Stomach (tissue), 9 donors: ENCODE results near the gene STOML1. TPM values are rescaled to one million over a fixed set of nuclear protein-coding genes. Genes with fewer than 3 reads are reported as not detected.
A peak's percentile ranks its signal among the peaks of the same experiment; 100 is the strongest.

Source experiments
- DNase-seq, 2 donors: peaks; one replicate each; pipeline versions ENCODE4 v3.0.0 to v3.0.0-alpha.2; 2013 to 2019
- H3K27ac ChIP-seq, 5 donors: fragments of 200-600 bp in 4 of 5; sonication (generic) in 4 of 5; one replicate each; pipeline ENCODE4 v1.5.1; 2013 to 2019; ENCODE audit warnings: mild to moderate bottlenecking in 1 of 5, moderate library complexity in 1 of 5
- H3K27me3 ChIP-seq, 3 donors: fragments of 200-600 bp; sonication (generic); one replicate each; pipeline ENCODE4 v1.5.1; 2017 to 2019; ENCODE audit warnings: mixed run types in 1 of 3
- H3K36me3 ChIP-seq, 4 donors: fragments of 200-600 bp; sonication (generic); 1 replicate in 3 of 4; 2 replicates in 1 of 4; pipeline ENCODE4 v1.5.1; 2016 to 2019
- H3K4me1 ChIP-seq, 4 donors: fragments of 200-600 bp; sonication (generic); one replicate each; pipeline ENCODE4 v1.5.1; 2016 to 2019
- H3K4me3 ChIP-seq, 4 donors: fragments of 200-600 bp; sonication (generic) in 3 of 4; one replicate each; pipeline ENCODE4 v1.5.1; 2016 to 2019; ENCODE audit warnings: mild to moderate bottlenecking in 1 of 4
- H3K9me3 ChIP-seq, 4 donors: fragments of 200-600 bp; sonication (generic); one replicate each; pipeline ENCODE4 v1.5.1; 2016 to 2019
- CTCF ChIP-seq, 7 experiments: fragments of 450-650 bp in 4 of 7; fragments of 200-600 bp in 3 of 7; sonication (generic) in 3 of 7; IDR thresholded peaks; one replicate each; pipeline ENCODE4 v1.5.1; 2016 to 2019; ENCODE audit warnings: antibody characterized with exemption in 7 of 7, control low read depth in 2 of 7, mild to moderate bottlenecking in 1 of 7
- EP300 ChIP-seq: sonication (generic); formaldehyde crosslinking; IDR thresholded peaks from one replicate; pipeline ENCODE4 v1.6.1; 2017; ENCODE audit warnings: antibody characterized with exemption
- POLR2A ChIP-seq, 4 donors: fragments of 450-650 bp; IDR thresholded peaks; one replicate each; pipeline ENCODE4 v1.6.1; 2016; ENCODE audit warnings: antibody characterized with exemption in 4 of 4, control low read depth in 2 of 4, mild to moderate bottlenecking in 1 of 4, moderate library complexity in 1 of 4
- POLR2AphosphoS5 ChIP-seq, 3 donors: sonication (generic); formaldehyde crosslinking; IDR thresholded peaks; one replicate each; pipeline ENCODE4 v1.6.1; 2016; ENCODE audit warnings: antibody characterized with exemption in 3 of 3
- WGBS, 5 donors: extraction: QIAGEN DNeasy Blood & Tissue Kit in 3 of 5; methylation state at CpG; one replicate each; pipeline versions ENCODE4 v1.1.5 to v1.1.7; 2013 to 2018; 5-methylcytosine and 5-hydroxymethylcytosine counted together
- intact Hi-C: fragments of 100-400 bp; cut with DNase I; formaldehyde crosslinking; loops from one replicate; pipeline ENCODE4 v1.15.1; 2023; ENCODE audit warnings: low total_unique reads
- polyA plus RNA-seq, 3 donors: library from polyadenylated mRNA; stranded (reverse); fragments of 200-250 nt; gene quantifications; one replicate each; pipeline ENCODE4 v1.2.3, GENCODE V29; 2013
- total RNA-seq, 5 donors: library from RNA; depleted of rRNA; stranded (reverse); fragments of >200 nt; gene quantifications; one replicate each; pipeline versions ENCODE4 v1.1.0 to v1.2.3, GENCODE V29; 2014 to 2016
- donor health status: healthy with polysubstance abuse.
- donor health status: Bipolar disorder and iron deficiency.
- donor health status: healthy.

STOML1 gene
- total and polyA plus RNA-seq, 8 donors, result 5.3 to 26.4 (median 9.8) TPM

- intact Hi-C loops, result no loop called here
- no peak for TF ChIP-seq CTCF (IDR thresholded peaks at IDR 0.05)
- TF ChIP-seq EP300, result no peak
- no peak overlapping the region for H3K4me3 ChIP-seq
- H3K9me3 ChIP-seq, result no peaks in the 10 kb centered on the region
- no peak for DNase-seq
- H3K27me3 ChIP-seq, result peaks cover 0 to 4% (median 0%) of the 10 kb centered on the region in 3 donors
- 74 to 88% (median 84%) methylated on average over 6 of the region's 6 CpGs for whole genome bisulfite sequencing, 5 donors
- H3K36me3 ChIP-seq, result no peaks in the 10 kb centered on the region
- peaks cover 4 to 34% (median 23%) of the 10 kb centered on the region in 4 donors for H3K4me1 ChIP-seq
- H3K27ac ChIP-seq, result no peak overlapping the region
Measured at GRCh38 chr15:73969151-73969759, 22.8 kb downstream of the STOML1 start.

- TF ChIP-seq EP300 (no peak), POLR2AphosphoS5 (IDR thresholded peaks at IDR 0.05) (no peak), POLR2A (IDR thresholded peaks at IDR 0.05) (no peak), CTCF (IDR thresholded peaks at IDR 0.05) (no peak)
- DNase-seq, result no peak
- Histone ChIP-seq H3K9me3 (no peaks in the 10 kb centered on the region), H3K4me3 (no peak overlapping the region), H3K4me1 (peaks cover 4 to 33% (median 22%) of the 10 kb centered on the region in 4 donors), H3K27me3 (peaks cover 0 to 4% (median 0%) of the 10 kb centered on the region in 3 donors), H3K36me3 (no peaks in the 10 kb centered on the region), H3K27ac (no peak overlapping the region)
- intact Hi-C loops, result no loop called here
- 77 to 99% (median 91%) methylated on average over 3 of the region's 3 CpGs for WGBS, 5 donors
Measured at GRCh38 chr15:73968461-73968860, 23.6 kb downstream of the STOML1 start.

- no peak for TF ChIP-seq POLR2A (IDR thresholded peaks at IDR 0.05)
- no peak for TF ChIP-seq EP300
- no peak for TF ChIP-seq CTCF (IDR thresholded peaks at IDR 0.05)
- TF ChIP-seq POLR2AphosphoS5 (IDR thresholded peaks at IDR 0.05), result no peak
- Histone ChIP-seq H3K36me3 (no peaks in the 10 kb centered on the region), H3K27me3 (peaks cover 0 to 4% (median 0%) of the 10 kb centered on the region in 3 donors), H3K4me1 (peaks cover 0 to 23% (median 13%) of the 10 kb centered on the region in 4 donors), H3K4me3 (no peak overlapping the region), H3K9me3 (no peaks in the 10 kb centered on the region), H3K27ac (no peak overlapping the region)
- no peak for DNase-seq
- 26 to 38% (median 32%) methylated on average over 2 of the region's 2 CpGs for WGBS, 5 donors
- intact Hi-C loops, result no loop called here
Measured at GRCh38 chr15:73965758-73966113, 26.4 kb downstream of the STOML1 start.

GRCh38 chr15:73965094-73965757 is 26.9 kb downstream of the STOML1 start:
- Histone ChIP-seq H3K4me1 (peaks cover 0 to 23% (median 13%) of the 10 kb centered on the region in 4 donors), H3K4me3 (peak overlapping the region in 2 of 4 donors; percentile 5 to 23), H3K9me3 (no peaks in the 10 kb centered on the region), H3K27me3 (peaks cover 0 to 4% (median 0%) of the 10 kb centered on the region in 3 donors), H3K36me3 (no peaks in the 10 kb centered on the region), H3K27ac (no peak overlapping the region)
- no peak for DNase-seq
- 29 to 41% (median 29%) methylated on average over 10 to 13 of the region's 13 CpGs for WGBS, 5 donors
- intact Hi-C loops, result no loop called here
- TF ChIP-seq CTCF (IDR thresholded peaks at IDR 0.05) (peak in 1 of 7 experiments; percentile 44), POLR2AphosphoS5 (IDR thresholded peaks at IDR 0.05) (no peak), POLR2A (IDR thresholded peaks at IDR 0.05) (no peak), EP300 (no peak)
